ENCODE data around the gene GRK4. TPM values are rescaled to one million over a fixed set of nuclear protein-coding genes. Genes with fewer than 3 reads are reported as not detected.

Gene GRK4
- total and polyA plus RNA-seq, 2 donors (not counting 1 experiment from before 2014, with no cell fraction given) = 0.73 to 2.3 TPM

- peaks cover 0 to 20% of the 10 kb centered on the region in 2 experiments for H3K36me3 ChIP-seq (replicated peaks in 1 of 2; ENCODE audit: control extremely low read depth in 1 of 2, control insufficient read depth in 1 of 2, extremely low read depth in 1 of 2, insufficient read depth in 2 of 2, low read length in 1 of 2)
- peaks cover 28% of the 10 kb centered on the region for H3K4me1 Mint-ChIP-seq
- peak overlapping the region; percentile 3 to 86 (median 74) for H3K4me3 ChIP-seq (ENCODE audit: control extremely low read depth in 1 of 5, extremely low read depth in 1 of 5, insufficient read depth in 1 of 5, low read depth in 2 of 5, low read length in 4 of 5)
- peak overlapping the region; percentile 85 for H3K9ac ChIP-seq (ENCODE audit: low read length)
- peaks cover 20 to 25% of the 10 kb centered on the region in 2 donors for H3K4me1 ChIP-seq (ENCODE audit: control insufficient read depth in 2 of 2, insufficient read depth in 2 of 2, low read length in 2 of 2)
- H2AFZ ChIP-seq (ENCODE audit: insufficient read depth, low read depth, low read length, poor library complexity, severe bottlenecking) = peak overlapping the region; percentile 97
- intact Hi-C loops (cut with micrococcal nuclease) = loop anchor here (2.0 to 5.0 kb wide), 5 partner anchors 85 to 1105 kb away; partner anchors contain the start of genes HAUS3, LETM1 and POLN
- H3K27ac ChIP-seq (ENCODE audit: low read length in 2 of 2) = peak overlapping the region in 1 of 2 donors; percentile 91
- no peaks in the 10 kb centered on the region for H3K9me3 Mint-ChIP-seq (ENCODE audit: insufficient read depth)
- DNase-seq = peak; percentile 47
- ChIA-PET POLR2A (interaction anchor here (0.5 to 1.2 kb wide), 3 partner anchors 8 to 699 kb away, joined by 3 to 6 read pairs (median 4); no protein-coding TSS in a partner anchor), CTCF (interaction anchor here (0.5 to 3.7 kb wide), 7 partner anchors 10 to 198 kb away, joined by 3 to 30 read pairs (median 4); no protein-coding TSS in a partner anchor)
- no peaks in the 10 kb centered on the region for H3K9me3 ChIP-seq (ENCODE audit: control extremely low read depth in 1 of 3, control insufficient read depth in 2 of 3, insufficient read depth in 1 of 3, low read length in 2 of 3)
- no peaks in the 10 kb centered on the region for H3K27me3 ChIP-seq (replicated peaks in 1 of 4; ENCODE audit: control extremely low read depth in 1 of 4, control insufficient read depth in 3 of 4, insufficient read depth in 4 of 4, low read length in 3 of 4)
- H4K20me1 ChIP-seq (ENCODE audit: control insufficient read depth, insufficient read depth, low read length, poor library complexity, severe bottlenecking) = peaks cover 48% of the 10 kb centered on the region
- H3K79me2 ChIP-seq (ENCODE audit: control insufficient read depth, insufficient read depth, low read length) = peaks cover 45% of the 10 kb centered on the region
- H3K27ac Mint-ChIP-seq = peak overlapping the region; percentile 96
- no peak for TF ChIP-seq EZH2 (IDR thresholded peaks at IDR 0.05; ENCODE audit: borderline replicate concordance, insufficient read depth, low read depth, low read length, poor library complexity, severe bottlenecking)
- no peak for TF ChIP-seq CTCF (IDR thresholded peaks at IDR 0.05)
- 74% methylated on average over 5 of the region's 14 CpGs for WGBS (ENCODE audit: insufficient coverage)
- H3K4me2 ChIP-seq (replicated peaks; ENCODE audit: low read depth, low read length, poor library complexity, severe bottlenecking) = peak overlapping the region; percentile 96
- H3K27me3 Mint-ChIP-seq = no peaks in the 10 kb centered on the region
- ATAC-seq (ENCODE audit: low read depth) = no peak
- peak overlapping the region; percentile 96 for H3K4me3 Mint-ChIP-seq
Measured at GRCh38 chr4:2961811-2962441, 1.4 kb upstream of the GRK4 start.
